Measurements from ENCODE around the gene FOXP2.

- no peak for TF ChIP-seq CSDC2 (CRISPR knock-in tag; IDR thresholded peaks at IDR 0.05)
- TF ChIP-seq, protein P1, sequence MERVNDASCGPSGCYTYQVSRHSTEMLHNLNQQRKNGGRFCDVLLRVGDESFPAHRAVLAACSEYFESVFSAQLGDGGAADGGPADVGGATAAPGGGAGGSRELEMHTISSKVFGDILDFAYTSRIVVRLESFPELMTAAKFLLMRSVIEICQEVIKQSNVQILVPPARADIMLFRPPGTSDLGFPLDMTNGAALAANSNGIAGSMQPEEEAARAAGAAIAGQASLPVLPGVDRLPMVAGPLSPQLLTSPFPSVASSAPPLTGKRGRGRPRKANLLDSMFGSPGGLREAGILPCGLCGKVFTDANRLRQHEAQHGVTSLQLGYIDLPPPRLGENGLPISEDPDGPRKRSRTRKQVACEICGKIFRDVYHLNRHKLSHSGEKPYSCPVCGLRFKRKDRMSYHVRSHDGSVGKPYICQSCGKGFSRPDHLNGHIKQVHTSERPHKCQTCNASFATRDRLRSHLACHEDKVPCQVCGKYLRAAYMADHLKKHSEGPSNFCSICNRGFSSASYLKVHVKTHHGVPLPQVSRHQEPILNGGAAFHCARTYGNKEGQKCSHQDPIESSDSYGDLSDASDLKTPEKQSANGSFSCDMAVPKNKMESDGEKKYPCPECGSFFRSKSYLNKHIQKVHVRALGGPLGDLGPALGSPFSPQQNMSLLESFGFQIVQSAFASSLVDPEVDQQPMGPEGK (CRISPR knock-in tag; IDR thresholded peaks at IDR 0.05; ENCODE audit: borderline replicate concordance), result no peak
- no peak for TF ChIP-seq ISL1 (CRISPR knock-in tag; IDR thresholded peaks at IDR 0.05)
- no peak for TF ChIP-seq PPARA (CRISPR knock-in tag; IDR thresholded peaks at IDR 0.05; ENCODE audit: borderline replicate concordance)
- no peak for TF ChIP-seq RARB (CRISPR knock-in tag; IDR thresholded peaks at IDR 0.05)
- no peak for TF ChIP-seq CREB5 (CRISPR knock-in tag; IDR thresholded peaks at IDR 0.05; ENCODE audit: low read depth)
- TF ChIP-seq ARNTL (CRISPR knock-in tag; IDR thresholded peaks at IDR 0.05; ENCODE audit: borderline replicate concordance, low read depth), result no peak
- TF ChIP-seq SNAI2 (CRISPR knock-in tag; IDR thresholded peaks at IDR 0.05), result no peak
These were observed 296.6 kb downstream of the FOXP2 start for GRCh38 chr7:114711241-114711640.
